Cardiac fibroblast (primary cell): ENCODE data around the gene ZNF536.

ENCODE experiments used
- DNase-seq, 2 donors: peaks; one replicate each; pipeline versions ENCODE4 v3.0.0 to v3.0.0-alpha.2; 2010; ENCODE audit warnings: low read depth in 2 of 2
- H3K4me3 ChIP-seq, 2 donors: replicated peaks in 1 of 2; 1 replicate in 1 of 2; 2 replicates in 1 of 2; pipeline ENCODE4 v1.5.1; 2011; ENCODE audit warnings: low read depth in 2 of 2, low read length in 2 of 2, mild to moderate bottlenecking in 2 of 2, moderate library complexity in 1 of 2
- CTCF ChIP-seq: IDR thresholded peaks from one replicate; pipeline ENCODE4 v1.5.1; 2011; ENCODE audit warnings: low read depth, mild to moderate bottlenecking, low read length, inconsistent platforms

Gene ZNF536

GRCh38 chr19:30596268-30596667 is 224.1 kb downstream of the ZNF536 start:
- TF ChIP-seq CTCF: no peak
- no peak for DNase-seq
- H3K4me3 ChIP-seq: no peak overlapping the region

- no peak for TF ChIP-seq CTCF
- DNase-seq: no peak
Observed at GRCh38 chr19:30596813-30597399, 224.7 kb downstream of the ZNF536 start.

GRCh38 chr19:30598688-30599087 is 226.5 kb downstream of the ZNF536 start:
- TF ChIP-seq CTCF: no peak
- no peak overlapping the region for H3K4me3 ChIP-seq
- no peak for DNase-seq

More at GRCh38 chr19:30596813-30597399, 224.7 kb downstream of the ZNF536 start:
- no peak overlapping the region for H3K4me3 ChIP-seq

GRCh38 chr19:30602661-30603350 is 230.6 kb downstream of the ZNF536 start:
- no peak for DNase-seq
- no peak for TF ChIP-seq CTCF
- no peak overlapping the region for H3K4me3 ChIP-seq

- DNase-seq: no peak
- TF ChIP-seq CTCF: no peak
- H3K4me3 ChIP-seq: no peak overlapping the region
Observed at GRCh38 chr19:30604657-30605056, 232.5 kb downstream of the ZNF536 start.

- no peak for TF ChIP-seq CTCF
- DNase-seq: no peak
- H3K4me3 ChIP-seq: no peak overlapping the region
Observed at GRCh38 chr19:30605333-30605732, 233.1 kb downstream of the ZNF536 start.
